Neutrophil (primary cell): Measurements from ENCODE around the gene HCK.

Source experiments
- H3K27ac ChIP-seq: fragments of 200-600 bp; sonication (generic); 2 replicates; pipeline ENCODE4 v1.5.1; 2016; ENCODE audit warnings: mild to moderate bottlenecking, moderate library complexity
- H3K27me3 ChIP-seq: fragments of 200-600 bp; sonication (generic); 2 replicates; pipeline ENCODE4 v1.6.0; 2016; ENCODE audit warnings: mild to moderate bottlenecking
- H3K36me3 ChIP-seq: fragments of 200-600 bp; sonication (generic); 2 replicates; pipeline ENCODE4 v1.5.1; 2017
- H3K4me1 ChIP-seq, 2 experiments: fragments of 200-600 bp in 1 of 2; sonication (generic) in 1 of 2; 1 replicate in 1 of 2; 2 replicates in 1 of 2; pipeline versions ENCODE4 v1.5.1 to v1.6.1; 2013 to 2016; ENCODE audit warnings: low read depth in 1 of 2, low read length in 1 of 2, mild to moderate bottlenecking in 1 of 2, moderate library complexity in 1 of 2; ENCODE audit not compliant: control insufficient read depth in 1 of 2, insufficient read depth in 1 of 2
- H3K4me3 ChIP-seq, 2 experiments: fragments of 200-600 bp in 1 of 2; sonication (generic) in 1 of 2; 1 replicate in 1 of 2; 2 replicates in 1 of 2; pipeline ENCODE4 v1.5.1; 2013 to 2016; ENCODE audit warnings: low read depth in 1 of 2, low read length in 1 of 2, mild to moderate bottlenecking in 1 of 2, moderate library complexity in 1 of 2
- H3K9me3 ChIP-seq: fragments of 200-600 bp; sonication (generic); 2 replicates; pipeline ENCODE4 v1.5.1; 2016
- CTCF ChIP-seq: fragments of 200-600 bp; sonication (generic); IDR thresholded peaks from 2 replicates; pipeline ENCODE4 v1.5.1; 2016; ENCODE audit warnings: antibody characterized with exemption

Gene HCK

GRCh38 chr20:32130965-32131364 is 78.9 kb downstream of the HCK start:
- Histone ChIP-seq H3K27ac (no peak overlapping the region), H3K27me3 (no peaks in the 10 kb centered on the region), H3K4me3 (no peak overlapping the region), H3K4me1 (no peaks in the 10 kb centered on the region), H3K36me3 (peaks cover 14% of the 10 kb centered on the region), H3K9me3 (no peaks in the 10 kb centered on the region)
- no peak for TF ChIP-seq CTCF

GRCh38 chr20:32132911-32133549 is 81.0 kb downstream of the HCK start:
- Histone ChIP-seq H3K36me3 (peaks cover 35% of the 10 kb centered on the region), H3K27ac (no peak overlapping the region)

GRCh38 chr20:32134026-32134425 is 82.0 kb downstream of the HCK start:
- no peaks in the 10 kb centered on the region for H3K27me3 ChIP-seq
- no peaks in the 10 kb centered on the region for H3K4me1 ChIP-seq
- TF ChIP-seq CTCF, result no peak
- no peaks in the 10 kb centered on the region for H3K9me3 ChIP-seq
- H3K4me3 ChIP-seq, result no peak overlapping the region
- no peak overlapping the region for H3K27ac ChIP-seq
- H3K36me3 ChIP-seq, result peaks cover 45% of the 10 kb centered on the region

More at GRCh38 chr20:32132911-32133549, 81.0 kb downstream of the HCK start:
- Histone ChIP-seq H3K27me3 (no peaks in the 10 kb centered on the region), H3K9me3 (no peaks in the 10 kb centered on the region), H3K4me1 (no peaks in the 10 kb centered on the region), H3K4me3 (no peak overlapping the region)
- TF ChIP-seq CTCF, result no peak

- Histone ChIP-seq H3K36me3 (peaks cover 63% of the 10 kb centered on the region), H3K27me3 (no peaks in the 10 kb centered on the region), H3K4me3 (no peak overlapping the region), H3K9me3 (no peaks in the 10 kb centered on the region), H3K27ac (no peak overlapping the region), H3K4me1 (no peaks in the 10 kb centered on the region)
- no peak for TF ChIP-seq CTCF
Observed at GRCh38 chr20:32135983-32136515, 84.0 kb downstream of the HCK start.

- Histone ChIP-seq H3K4me3 (no peak overlapping the region), H3K9me3 (no peaks in the 10 kb centered on the region), H3K4me1 (no peaks in the 10 kb centered on the region), H3K27me3 (no peaks in the 10 kb centered on the region), H3K27ac (no peak overlapping the region), H3K36me3 (peaks cover 86% of the 10 kb centered on the region)
- TF ChIP-seq CTCF, result no peak
Observed at GRCh38 chr20:32138921-32139320, 86.9 kb downstream of the HCK start.
